Ectodermal cell (in vitro differentiated cells): ENCODE data around the gene CD3G.
"Not testable (repeated sequence)": the region's sequence is repeated elsewhere in the genome, so short reads cannot be mapped to it uniquely, and the experiment has no call there.

Source experiments
- H3K27ac ChIP-seq: 2 replicates; pipeline ENCODE4 v1.7.0; 2013; ENCODE audit warnings: mild to moderate bottlenecking, low read depth, low read length; ENCODE audit not compliant: insufficient read depth, poor library complexity, severe bottlenecking
- H3K27me3 ChIP-seq: 2 replicates; pipeline ENCODE4 v1.7.0; 2013; ENCODE audit warnings: mild to moderate bottlenecking, low read length; ENCODE audit not compliant: insufficient read depth, control insufficient read depth, poor library complexity, severe bottlenecking
- H3K36me3 ChIP-seq: one replicate; pipeline ENCODE4 v1.7.0; 2013; ENCODE audit warnings: low read length; ENCODE audit not compliant: control insufficient read depth, insufficient read depth
- H3K4me1 ChIP-seq: one replicate; pipeline ENCODE4 v1.7.0; 2013; ENCODE audit warnings: low read length; ENCODE audit not compliant: control insufficient read depth, insufficient read depth
- H3K4me3 ChIP-seq: 2 replicates; pipeline ENCODE4 v1.7.0; 2013; ENCODE audit warnings: low read depth, low read length, control low read depth; ENCODE audit not compliant: insufficient read depth
- H3K9me3 ChIP-seq: 2 replicates; pipeline ENCODE4 v1.7.0; 2013; ENCODE audit warnings: mild to moderate bottlenecking, low read length, moderate library complexity; ENCODE audit not compliant: control insufficient read depth
- WGBS, 2 experiments: methylation state at CpG; one replicate each; pipeline ENCODE4 v1.1.7; 2013; ENCODE audit warnings: missing lambda C conversion rate in 2 of 2; 5-methylcytosine and 5-hydroxymethylcytosine counted together

The CD3G gene

DNA sequence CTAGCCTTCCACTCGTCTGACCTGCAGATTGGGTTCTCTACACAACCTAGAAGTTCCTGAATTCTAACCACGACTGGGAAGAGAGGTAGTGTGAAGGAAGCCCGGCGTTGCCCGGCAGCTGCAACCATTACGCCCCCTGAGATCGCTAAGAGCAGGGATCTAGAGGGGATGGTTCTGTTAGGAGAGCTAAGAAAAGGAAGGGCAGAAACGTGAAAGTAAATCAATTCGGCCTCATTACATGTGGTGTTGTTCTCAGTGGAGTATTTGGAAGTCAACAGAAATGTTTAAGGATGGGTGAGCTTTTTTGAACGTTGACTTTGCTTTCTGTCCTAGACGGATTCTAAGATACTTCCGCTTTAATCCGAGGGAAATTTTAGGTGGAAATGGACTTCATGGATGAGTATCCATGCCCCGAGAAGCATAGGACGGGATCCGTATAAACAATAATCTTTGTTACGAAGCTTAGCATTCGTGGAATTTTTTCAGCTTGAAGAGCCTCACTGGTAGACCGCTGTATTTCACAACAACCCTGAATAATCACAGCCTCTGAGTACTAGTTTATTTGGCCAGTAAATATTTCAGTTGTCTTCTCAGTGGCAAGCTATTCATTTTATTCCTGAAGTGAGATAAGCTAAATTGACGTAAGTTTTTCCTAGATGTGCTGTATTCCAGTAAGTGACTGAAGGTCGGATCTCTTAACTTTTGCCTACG lies 57.9 kb downstream of the CD3G start:
- no peak overlapping the region for H3K27ac ChIP-seq
- WGBS, 2 experiments, result 8 to 9% methylated on average over 22 of the region's 22 CpGs
- H3K4me3 ChIP-seq, result peak overlapping the region; percentile 83
- no peaks in the 10 kb centered on the region for H3K9me3 ChIP-seq
- H3K4me1 ChIP-seq, result no peaks in the 10 kb centered on the region
- no peaks in the 10 kb centered on the region for H3K27me3 ChIP-seq
- peaks cover 9% of the 10 kb centered on the region for H3K36me3 ChIP-seq

- H3K9me3 ChIP-seq, H3K27ac ChIP-seq, H3K27me3 ChIP-seq, H3K4me1 ChIP-seq: not testable (repeated sequence)
- peaks cover 15% of the 10 kb centered on the region for H3K36me3 ChIP-seq
- WGBS, 2 experiments, result 87 to 90% methylated on average over 7 of the region's 7 CpGs
- H3K4me3 ChIP-seq, result peak overlapping the region; percentile 83
Observed at GRCh38 chr11:118402594-118402993, 58.5 kb downstream of the CD3G start.
